HG02870 (cell line): Measurements from ENCODE around the gene HSP90AB1.

ENCODE experiments used
- ATAC-seq: cut with Tn5 transposase; IDR thresholded peaks from one replicate; pipeline ENCODE4 v1.9.1; 2021; ENCODE audit warnings: mild to moderate bottlenecking, moderate library complexity; ENCODE audit not compliant: unreplicated experiment

HSP90AB1 gene

GRCh38 chr6:44278774-44279697 lies 32.1 kb downstream of the HSP90AB1 start:
- no peak for ATAC-seq

- no peak for ATAC-seq
Measured at GRCh38 chr6:44284121-44284520, 37.2 kb downstream of the HSP90AB1 start.

DNA sequence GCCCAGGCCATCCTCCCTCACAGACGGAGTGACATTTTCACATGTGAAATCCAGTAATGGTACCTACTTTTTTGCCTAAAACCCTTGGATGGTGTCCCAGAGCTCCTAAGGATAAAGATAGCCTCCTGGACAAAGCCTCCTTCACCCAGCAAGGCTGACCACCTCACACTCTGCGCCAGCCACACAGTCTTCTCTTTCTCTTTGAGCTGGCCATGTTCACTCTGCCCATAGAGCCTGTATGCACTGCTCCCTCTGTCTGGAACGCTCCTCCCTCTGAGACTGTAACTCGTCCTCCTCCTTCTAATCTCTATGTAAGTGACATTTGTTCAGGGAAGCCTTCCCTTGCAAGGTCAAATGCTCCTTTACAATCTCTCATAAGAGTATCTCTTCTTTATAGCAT lies 38.0 kb downstream of the HSP90AB1 start:
- ATAC-seq = no peak

DNA sequence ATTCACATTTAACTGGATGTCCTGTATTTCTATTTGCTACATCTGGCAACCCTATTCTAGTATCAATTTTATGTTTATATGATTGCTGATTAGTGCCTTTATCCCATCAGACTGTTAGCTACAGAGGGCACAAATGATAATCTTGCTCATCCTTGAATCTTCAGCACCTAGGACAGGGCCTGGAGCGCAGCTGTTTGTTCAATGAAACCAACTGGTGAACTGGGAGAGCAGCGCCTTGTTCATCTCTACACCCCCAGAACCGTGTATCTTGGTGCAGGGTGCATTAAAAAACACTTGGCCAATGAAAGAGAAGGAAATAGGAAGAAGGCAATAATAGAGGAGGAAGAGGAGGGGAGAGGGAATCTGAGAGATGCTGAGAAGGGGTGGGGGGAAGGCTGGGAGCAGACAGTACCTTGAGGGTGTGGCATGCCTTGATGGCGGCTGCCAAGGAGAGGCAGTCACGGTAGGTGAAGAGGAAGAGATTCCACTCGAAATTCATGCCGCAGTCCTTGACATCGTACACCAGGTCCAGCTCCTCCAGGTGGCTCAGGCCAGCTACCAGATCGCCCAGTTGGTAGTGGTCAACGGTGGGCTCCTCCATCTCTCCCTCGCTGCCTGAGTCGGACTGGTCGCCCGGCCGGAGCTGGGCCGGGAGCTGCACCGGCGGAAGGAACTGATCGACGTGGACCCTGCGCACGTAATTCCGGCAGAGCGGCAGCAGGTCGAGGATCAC lies 38.8 kb downstream of the HSP90AB1 start:
- no peak for ATAC-seq

- no peak for ATAC-seq
Measured at GRCh38 chr6:44286285-44286565, 39.3 kb downstream of the HSP90AB1 start.

DNA sequence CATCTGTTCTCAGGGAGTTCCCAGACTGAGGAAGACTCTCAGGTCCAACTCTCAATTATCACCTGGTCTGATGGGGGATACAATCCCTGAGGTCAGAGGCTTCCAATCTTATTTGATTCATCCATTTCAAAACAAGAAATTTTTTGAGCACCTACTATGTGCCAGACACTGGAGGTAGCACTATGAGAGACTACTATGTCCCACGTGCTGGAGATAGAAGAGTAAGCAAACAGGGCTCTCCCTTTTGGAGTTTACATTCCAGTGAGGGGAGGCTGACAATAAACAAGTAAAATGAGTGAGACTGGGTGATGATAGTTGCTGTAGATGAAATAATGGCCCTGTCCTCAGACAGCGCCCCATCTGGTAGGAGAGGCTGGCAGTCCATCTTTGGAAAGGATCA lies 39.8 kb downstream of the HSP90AB1 start:
- no peak for ATAC-seq

DNA sequence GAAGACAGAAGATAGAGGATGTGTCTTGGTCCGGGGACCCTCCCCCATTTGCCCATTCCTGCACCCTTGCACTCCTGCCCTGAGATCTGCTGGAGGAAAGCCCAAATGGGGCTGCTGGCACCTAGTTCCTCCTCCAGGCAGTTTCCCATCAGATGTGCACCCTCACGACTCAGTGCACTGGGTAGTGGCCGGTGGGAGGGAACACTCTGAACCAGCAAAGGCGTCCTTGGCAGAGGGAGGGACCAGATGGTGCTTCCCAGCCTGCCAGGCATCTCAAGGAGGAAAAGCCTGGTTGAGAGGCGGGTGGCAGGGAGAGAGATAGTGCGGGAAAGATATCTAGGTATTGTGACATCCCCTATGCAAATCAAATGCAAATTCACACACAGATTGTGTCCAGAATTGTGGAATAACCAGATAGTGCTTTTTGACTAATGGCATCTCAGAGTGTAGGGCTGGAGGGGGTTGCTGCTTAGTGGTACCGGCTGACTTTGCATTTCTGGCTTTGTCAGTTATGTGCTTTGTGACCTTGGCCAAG lies 42.9 kb downstream of the HSP90AB1 start:
- ATAC-seq = no peak

GRCh38 chr6:44291841-44292240 lies 44.9 kb downstream of the HSP90AB1 start:
- ATAC-seq = no peak

DNA sequence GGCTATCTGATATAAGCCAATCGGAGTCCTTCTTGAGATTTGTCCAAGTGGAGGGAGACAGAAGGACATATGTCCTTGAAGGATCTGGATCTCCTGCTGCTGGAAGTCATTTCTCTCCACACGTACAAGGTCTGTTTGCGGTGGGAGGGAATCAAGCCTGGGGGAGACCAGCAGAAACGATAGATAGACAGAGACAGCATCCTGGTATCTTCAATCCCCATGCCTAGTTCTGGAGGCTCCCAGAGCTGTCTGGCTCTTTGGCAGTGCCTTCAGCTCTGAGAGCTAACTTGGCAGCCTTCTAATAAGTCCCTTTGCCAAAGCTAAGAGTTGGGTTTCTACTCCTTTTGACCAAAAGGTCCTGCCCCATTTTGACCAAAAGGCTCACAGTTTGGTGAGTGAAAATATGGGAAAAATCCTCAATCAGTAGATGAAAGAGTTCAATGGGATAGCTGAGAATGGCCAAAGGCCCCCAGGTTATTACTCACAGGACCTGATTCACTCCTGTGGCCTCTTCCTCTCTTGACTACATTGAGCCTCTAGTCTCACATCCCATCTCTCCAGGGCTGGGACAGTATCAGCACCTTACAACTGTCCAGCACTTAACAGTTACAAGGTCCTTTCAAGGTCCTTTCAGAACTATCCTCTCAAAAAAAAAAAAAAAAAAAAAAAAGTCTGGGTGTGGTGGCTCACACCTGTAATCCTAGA lies 45.9 kb downstream of the HSP90AB1 start:
- ATAC-seq = no peak

GRCh38 chr6:44294832-44295791 lies 48.2 kb downstream of the HSP90AB1 start:
- ATAC-seq = no peak

DNA sequence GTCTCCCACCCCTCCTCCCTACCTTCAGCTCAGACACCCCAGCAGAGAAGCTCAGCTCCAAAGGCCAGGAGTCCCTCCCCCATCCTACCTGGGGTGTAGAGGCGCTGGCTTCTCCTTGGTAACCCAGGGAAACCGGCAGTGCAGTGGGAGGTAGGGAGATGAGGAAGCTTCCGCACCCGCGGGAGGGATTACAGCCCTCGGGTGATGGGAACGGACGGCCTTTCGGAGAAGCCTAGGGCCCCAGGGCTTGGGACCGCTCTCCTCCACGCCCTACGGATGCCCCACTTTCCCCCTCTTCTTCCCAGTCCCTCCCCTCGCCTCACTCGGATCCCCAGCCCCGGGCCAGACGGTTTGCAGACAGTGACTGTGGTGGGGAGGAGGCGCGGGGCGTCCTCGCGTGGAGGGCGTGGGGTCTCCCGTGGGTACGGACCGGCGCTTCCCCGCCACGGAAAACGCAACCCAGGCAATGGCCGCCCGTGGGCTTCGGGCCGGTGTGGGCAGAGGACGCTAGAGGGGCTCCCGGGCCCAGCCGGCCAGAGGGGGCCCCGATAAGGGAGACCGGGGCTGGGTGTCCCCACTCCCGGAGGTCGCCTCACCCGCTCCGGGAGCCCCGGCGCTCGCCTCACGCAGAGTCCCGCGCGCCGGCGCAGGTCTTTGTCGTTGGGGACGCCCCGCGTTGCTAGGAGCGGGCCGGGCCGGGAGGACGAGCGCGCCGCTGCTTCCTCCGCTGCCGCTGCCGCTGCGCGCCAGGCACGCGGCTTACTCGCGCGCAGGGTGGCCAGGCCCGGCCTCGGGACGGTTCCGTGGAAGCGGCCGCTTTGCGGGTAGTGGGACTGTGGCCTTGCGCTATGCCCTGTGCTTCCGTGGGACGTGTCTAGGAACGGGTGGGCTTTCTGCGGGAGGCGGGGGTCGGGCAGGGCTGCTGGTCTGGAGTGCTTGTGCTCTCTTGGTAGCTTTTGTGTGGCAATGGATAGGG lies 50.5 kb downstream of the HSP90AB1 start:
- ATAC-seq = no peak

- no peak for ATAC-seq
Measured at GRCh38 chr6:44298055-44298803, 51.3 kb downstream of the HSP90AB1 start.

DNA sequence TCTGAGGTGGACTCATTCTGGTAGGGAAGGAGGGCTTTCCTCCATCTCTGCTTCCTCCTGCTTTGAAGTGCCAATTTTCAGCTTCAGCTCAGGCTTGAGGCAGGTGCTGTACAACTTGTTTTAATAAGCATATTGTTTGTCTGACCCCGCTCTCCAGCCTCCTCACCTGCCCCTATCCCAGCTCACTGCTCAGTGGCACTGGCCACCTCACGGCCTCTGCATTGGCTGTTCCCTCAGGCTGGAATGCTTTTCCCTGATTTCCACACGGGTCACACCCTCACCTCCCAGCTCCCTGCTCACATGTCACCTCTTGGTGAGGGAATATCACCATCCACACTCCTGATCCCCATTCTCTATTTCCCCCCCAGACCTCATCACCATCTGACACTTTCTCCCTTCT lies 52.0 kb downstream of the HSP90AB1 start:
- ATAC-seq = no peak

DNA sequence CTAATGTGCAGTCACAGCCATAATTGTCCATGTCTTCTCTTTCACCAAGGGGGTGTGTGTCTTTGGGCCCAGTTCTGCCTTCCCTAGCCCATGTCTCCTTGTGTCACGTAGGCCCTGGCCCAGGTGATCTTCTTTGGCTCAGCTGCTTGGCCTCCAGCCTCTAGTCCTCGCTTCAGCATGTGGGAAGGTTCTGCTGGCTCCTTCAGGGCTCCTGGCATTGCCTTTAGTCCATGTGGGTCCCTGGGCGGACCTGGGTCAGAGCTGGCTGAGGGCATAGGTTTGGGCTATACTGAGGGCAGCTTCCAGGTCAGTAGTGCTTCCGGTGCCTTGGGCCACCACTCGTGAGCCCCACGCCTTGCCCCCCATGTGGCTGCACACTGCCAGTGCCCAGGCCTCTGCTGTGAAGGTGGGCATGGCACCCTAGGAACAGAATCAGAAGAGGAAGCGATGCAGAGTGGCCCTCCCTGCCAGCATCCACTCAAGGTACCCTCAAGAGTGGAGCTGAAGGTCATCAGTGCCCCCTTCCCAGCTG lies 53.5 kb downstream of the HSP90AB1 start:
- no peak for ATAC-seq

- no peak for ATAC-seq
Measured at GRCh38 chr6:44301106-44301505, 54.2 kb downstream of the HSP90AB1 start.

DNA sequence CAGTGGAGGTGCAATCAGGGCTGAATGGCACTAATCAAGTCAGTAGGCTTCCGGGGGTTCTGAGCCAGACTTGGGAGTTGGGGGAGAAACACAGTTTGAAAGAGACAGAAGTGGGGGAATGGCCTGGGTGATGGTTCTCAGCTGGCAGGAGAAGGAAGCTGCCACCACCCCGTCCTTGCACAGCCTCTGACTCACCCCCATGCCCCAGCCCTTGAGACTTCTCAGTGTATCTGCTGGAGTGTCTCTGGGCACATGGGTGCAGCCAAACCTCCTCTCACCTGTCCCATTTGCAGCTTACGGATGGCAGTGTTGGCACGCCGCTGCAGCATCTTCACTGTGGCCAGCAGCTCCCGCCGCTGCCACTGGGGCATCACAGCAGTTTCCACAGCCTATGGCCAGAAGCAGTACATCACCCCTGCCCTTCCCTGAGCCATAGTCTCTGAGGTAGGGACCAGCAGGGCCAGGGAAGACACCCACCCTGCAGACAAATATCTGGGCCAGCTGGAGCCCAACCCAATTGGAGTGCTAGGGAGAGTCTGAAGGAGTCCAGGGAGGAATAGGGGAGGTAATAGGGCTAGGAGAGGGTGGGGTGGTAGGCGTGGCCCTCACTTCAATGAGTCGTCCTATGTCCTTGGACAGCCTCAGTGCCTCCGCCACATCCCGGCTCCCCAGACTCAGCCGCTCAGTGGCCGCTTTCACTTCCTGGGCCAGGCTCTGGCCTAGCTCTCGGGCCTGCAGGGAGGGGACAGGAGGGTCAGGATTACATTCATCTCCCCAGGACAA lies 55.1 kb downstream of the HSP90AB1 start:
- ATAC-seq = no peak

GRCh38 chr6:44302856-44303255 lies 56.0 kb downstream of the HSP90AB1 start:
- no peak for ATAC-seq
